SJCRH30 (cell line): Measurements from ENCODE around the gene HJURP. TPM values are rescaled to one million over a fixed set of nuclear protein-coding genes. Genes with fewer than 3 reads are reported as not detected.

Experiments
- DNase-seq, 2 experiments: peaks; one replicate each; pipeline ENCODE4 v3.0.0-alpha.2; 2015 to 2020
- H3K27ac ChIP-seq: fragments of 250-450 bp; sonication (Bioruptor Pico); 2 replicates; pipeline ENCODE4 v1.5.1; 2020; ENCODE audit warnings: mild to moderate bottlenecking, moderate library complexity
- H3K27me3 ChIP-seq: fragments of 250-450 bp; sonication (Bioruptor Pico); 2 replicates; pipeline ENCODE4 v1.5.1; 2020; ENCODE audit warnings: mild to moderate bottlenecking, moderate library complexity
- H3K36me3 ChIP-seq: fragments of 250-450 bp; sonication (Bioruptor Pico); 2 replicates; pipeline ENCODE4 v1.5.1; 2020; ENCODE audit warnings: mild to moderate bottlenecking, moderate library complexity
- H3K4me1 ChIP-seq: fragments of 250-450 bp; sonication (Bioruptor Pico); 2 replicates; pipeline ENCODE4 v1.5.1; 2020; ENCODE audit warnings: mild to moderate bottlenecking, moderate library complexity
- H3K4me3 ChIP-seq: fragments of 250-450 bp; sonication (Bioruptor Pico); 2 replicates; pipeline ENCODE4 v1.5.1; 2020; ENCODE audit warnings: mild to moderate bottlenecking, moderate library complexity
- H3K9me3 ChIP-seq: fragments of 250-450 bp; sonication (Bioruptor Pico); replicated peaks from 2 replicates; pipeline ENCODE4 v1.5.1; 2020; ENCODE audit warnings: mild to moderate bottlenecking, moderate library complexity
- total RNA-seq: library from RNA; depleted of rRNA; stranded (reverse); fragments of >200 nt; shearing (Covaris generic); gene quantifications from 2 replicates; pipeline ENCODE4 v1.2.3, GENCODE V29; 2014

HJURP gene
- total RNA-seq, 1 experiment from 2014 or later: 90.8 TPM

DNA sequence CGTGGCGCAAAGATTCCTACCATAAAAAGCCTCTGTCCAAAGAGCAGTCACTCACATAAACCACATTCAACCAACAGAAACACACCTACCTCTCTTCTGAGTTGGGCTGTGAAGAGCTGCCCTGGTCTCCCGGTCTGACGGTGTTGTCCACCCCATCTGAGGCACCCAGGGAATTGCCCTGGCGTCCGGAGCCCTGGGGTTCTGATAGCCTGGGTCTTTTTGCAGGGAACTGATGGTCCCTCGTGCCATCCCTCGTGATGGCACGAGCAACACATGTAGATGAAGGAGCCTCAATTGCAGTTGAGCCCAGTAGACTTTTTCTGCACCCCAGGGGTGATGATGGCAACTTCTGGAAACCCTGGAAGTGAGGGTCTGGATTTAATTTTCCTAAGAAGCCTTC, 13.8 kb downstream of the HJURP start:
- Histone ChIP-seq H3K9me3 (no peaks in the 10 kb centered on the region), H3K36me3 (peaks cover 100% of the 10 kb centered on the region), H3K27me3 (no peaks in the 10 kb centered on the region), H3K4me1 (peaks cover 3% of the 10 kb centered on the region; the same call in 1 of the 2 replicates), H3K27ac (no peak overlapping the region), H3K4me3 (no peak overlapping the region)
- no peak for DNase-seq

DNA sequence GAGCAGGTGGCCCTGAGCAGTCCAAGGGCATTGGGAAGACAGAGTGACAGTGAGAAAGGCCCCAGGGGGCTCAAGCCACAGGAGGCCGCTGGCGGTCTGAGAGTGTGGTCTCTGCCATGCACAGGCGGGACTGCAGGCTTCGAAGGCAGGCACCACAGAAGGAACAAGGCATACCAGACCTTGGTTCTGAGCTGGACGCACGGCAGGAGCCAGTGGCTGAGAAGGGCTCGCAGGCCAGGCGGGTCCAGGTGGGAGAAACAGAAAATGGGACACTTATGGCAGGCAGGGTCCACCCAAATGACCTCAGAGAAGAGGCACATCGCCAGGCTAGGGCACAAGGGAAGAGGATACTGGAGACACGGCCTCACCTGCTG, 14.9 kb downstream of the HJURP start:
- Histone ChIP-seq H3K4me1 (peaks cover 3% of the 10 kb centered on the region; the same call in 1 of the 2 replicates), H3K27ac (no peak overlapping the region), H3K4me3 (no peak overlapping the region), H3K36me3 (peaks cover 100% of the 10 kb centered on the region), H3K9me3 (no peaks in the 10 kb centered on the region), H3K27me3 (no peaks in the 10 kb centered on the region)
- DNase-seq: no peak

DNA sequence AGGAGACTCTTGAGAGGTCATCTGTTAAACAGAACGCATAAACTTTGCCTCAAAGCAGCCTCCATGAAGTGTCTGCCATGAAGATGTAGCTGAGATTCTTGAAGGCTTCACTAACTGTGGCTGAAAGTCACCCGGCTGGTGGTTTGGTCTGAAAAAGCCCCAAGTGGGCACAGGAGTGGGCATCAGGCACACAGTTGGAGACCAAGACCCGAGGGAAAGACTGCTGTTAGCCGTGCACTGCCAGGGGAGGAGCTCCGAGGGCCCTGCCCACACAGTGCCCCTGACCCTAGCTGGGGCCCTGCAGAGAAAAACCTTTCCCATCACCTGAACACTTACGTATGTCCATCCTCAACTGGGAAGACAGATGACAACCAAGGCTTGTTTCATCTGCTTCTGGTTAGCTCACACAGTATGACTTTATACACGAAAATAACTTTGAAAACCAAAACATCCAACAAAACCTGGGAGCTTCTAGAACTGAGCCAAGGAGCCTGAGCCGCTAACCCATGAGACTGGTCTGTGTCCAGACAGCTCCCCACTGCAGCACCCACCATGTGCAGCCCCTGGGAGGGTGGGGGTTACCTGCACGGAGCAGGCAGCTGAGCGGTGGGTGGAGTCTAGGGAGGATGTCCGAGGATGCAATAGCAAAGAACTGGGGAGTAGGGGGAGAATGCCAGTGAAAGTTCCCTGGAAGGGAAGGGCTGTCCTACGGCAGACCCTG, 15.4 kb downstream of the HJURP start:
- H3K27me3 ChIP-seq: no peaks in the 10 kb centered on the region
- DNase-seq: no peak
- no peak overlapping the region for H3K4me3 ChIP-seq
- no peak overlapping the region for H3K27ac ChIP-seq
- peaks cover 99% of the 10 kb centered on the region for H3K36me3 ChIP-seq
- H3K9me3 ChIP-seq: no peaks in the 10 kb centered on the region
- peaks cover 3% of the 10 kb centered on the region; the same call in 1 of the 2 replicates for H3K4me1 ChIP-seq

DNA sequence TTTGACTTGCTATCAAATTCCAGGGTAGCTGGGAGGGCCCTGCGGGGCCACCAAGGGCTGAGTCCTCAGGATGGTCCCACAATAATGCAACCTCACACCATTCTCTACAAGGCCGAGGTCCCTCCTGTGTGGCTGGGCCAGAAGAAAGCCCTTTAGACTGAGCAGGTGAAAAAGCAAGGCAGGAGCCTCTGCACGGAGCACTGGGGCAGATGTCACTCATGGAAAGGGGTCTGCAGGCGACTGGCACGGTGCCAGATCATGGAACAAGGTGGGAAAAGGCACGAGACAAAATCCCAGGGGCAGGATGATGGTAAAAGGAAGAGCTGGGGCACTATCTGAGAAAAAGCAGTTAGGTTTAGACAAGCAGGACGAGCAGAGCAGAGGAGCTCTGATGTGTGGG, 16.1 kb downstream of the HJURP start:
- Histone ChIP-seq H3K9me3 (no peaks in the 10 kb centered on the region), H3K27me3 (no peaks in the 10 kb centered on the region), H3K36me3 (peaks cover 92% of the 10 kb centered on the region), H3K27ac (no peak overlapping the region), H3K4me3 (no peak overlapping the region), H3K4me1 (peaks cover 3% of the 10 kb centered on the region; the same call in 1 of the 2 replicates)
- DNase-seq: no peak

DNA sequence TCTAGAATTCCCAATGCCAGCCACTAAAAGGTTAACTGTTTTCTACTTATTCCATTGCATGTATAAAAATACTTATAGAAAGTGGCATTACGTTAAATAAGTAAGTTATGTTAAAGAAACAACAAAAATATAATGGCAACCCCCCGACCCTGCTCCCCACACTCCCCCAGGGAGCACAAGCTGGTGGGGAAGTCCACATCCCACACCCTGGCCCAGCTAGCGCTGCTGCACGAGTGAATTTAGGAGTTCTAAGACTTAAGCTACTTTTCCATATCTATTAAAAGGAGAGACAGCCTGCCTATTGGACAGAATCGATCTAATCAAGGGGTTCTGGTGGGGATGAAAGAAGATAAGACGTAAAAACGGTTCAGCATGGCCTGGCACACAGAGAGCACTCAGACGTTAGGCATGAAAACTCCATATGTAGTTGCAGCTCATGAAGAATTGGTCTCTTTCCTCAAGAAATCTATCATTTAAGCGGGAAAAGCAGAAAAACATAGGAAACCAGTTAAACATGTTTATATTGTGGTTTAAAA, 16.6 kb downstream of the HJURP start:
- Histone ChIP-seq H3K4me3 (no peak overlapping the region), H3K27ac (no peak overlapping the region), H3K36me3 (peaks cover 87% of the 10 kb centered on the region), H3K4me1 (peaks cover 3% of the 10 kb centered on the region; the same call in 1 of the 2 replicates), H3K9me3 (no peaks in the 10 kb centered on the region), H3K27me3 (no peaks in the 10 kb centered on the region)
- DNase-seq: no peak

DNA sequence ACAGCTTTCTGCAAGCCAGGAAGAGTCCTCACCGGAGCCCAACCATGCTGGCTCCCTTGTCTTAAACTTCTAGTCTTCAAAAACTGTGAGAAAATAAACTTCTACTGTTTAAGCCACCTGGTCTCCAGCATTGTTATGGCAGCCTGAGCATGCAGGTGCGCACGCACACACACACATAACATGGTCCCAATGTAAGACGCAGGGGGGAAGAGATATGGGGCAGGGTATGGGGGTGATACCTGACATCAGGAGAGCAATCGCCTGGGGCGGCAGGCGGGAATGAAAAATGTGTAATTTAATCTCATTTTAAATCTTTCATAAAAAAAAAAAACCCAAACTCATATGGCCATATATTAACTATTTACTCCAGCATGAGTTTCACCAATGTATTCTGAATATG, 18.0 kb downstream of the HJURP start:
- H3K4me1 ChIP-seq: peaks cover 3% of the 10 kb centered on the region; the same call in 1 of the 2 replicates
- H3K36me3 ChIP-seq: peaks cover 73% of the 10 kb centered on the region

DNA sequence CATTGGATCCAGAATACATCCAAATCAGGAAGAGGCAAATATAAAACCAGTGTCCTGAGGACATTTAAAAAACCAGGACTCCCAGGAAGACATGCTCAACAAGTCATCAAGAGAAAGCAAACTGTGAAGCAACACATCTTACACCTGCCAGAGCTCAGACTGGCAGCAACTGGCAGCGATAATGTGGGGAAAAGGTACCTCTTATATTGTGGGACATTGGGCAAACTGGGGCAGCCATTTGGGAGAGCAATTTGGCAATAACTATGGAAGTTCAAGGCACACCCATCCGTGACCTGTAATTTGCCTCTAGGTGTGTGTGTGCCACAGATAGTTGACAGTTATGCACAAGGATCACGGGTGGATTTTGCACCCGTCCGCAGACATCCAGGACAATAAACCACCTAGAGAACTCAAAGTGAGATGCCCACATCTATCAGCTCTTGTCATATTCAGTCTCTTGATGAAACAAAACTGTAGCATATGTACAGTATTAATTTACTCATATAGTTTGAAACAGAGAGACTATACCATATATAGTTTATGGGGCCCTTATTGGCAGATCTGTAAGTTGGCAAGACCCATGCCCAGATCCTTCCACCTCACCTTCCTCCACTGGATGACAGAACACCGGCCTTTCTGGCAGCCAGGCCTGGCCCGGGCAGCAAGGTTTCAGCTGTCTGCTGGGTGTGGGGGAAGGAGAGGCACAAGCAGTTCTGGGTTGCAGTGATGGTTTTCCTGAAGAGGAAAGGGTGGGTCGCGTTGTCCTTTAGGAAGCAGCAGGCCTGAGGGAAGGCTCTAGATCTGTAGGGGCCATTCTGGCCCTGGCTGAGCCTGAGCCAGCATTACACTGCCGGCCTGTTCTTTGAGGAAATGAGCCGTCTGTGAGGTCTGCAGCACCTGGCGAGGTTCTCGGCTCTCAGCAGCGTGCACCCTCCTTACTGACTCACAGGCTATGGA, 18.8 kb downstream of the HJURP start:
- Histone ChIP-seq H3K27me3 (no peaks in the 10 kb centered on the region), H3K9me3 (no peaks in the 10 kb centered on the region), H3K36me3 (peaks cover 65% of the 10 kb centered on the region), H3K4me1 (peaks cover 3% of the 10 kb centered on the region; the same call in 1 of the 2 replicates), H3K27ac (no peak overlapping the region), H3K4me3 (no peak overlapping the region)
- DNase-seq: no peak

More for the DNA sequence above, 18.0 kb downstream of the HJURP start:
- no peak for DNase-seq
- Histone ChIP-seq H3K27me3 (no peaks in the 10 kb centered on the region), H3K4me3 (no peak overlapping the region), H3K9me3 (no peaks in the 10 kb centered on the region), H3K27ac (no peak overlapping the region)

DNA sequence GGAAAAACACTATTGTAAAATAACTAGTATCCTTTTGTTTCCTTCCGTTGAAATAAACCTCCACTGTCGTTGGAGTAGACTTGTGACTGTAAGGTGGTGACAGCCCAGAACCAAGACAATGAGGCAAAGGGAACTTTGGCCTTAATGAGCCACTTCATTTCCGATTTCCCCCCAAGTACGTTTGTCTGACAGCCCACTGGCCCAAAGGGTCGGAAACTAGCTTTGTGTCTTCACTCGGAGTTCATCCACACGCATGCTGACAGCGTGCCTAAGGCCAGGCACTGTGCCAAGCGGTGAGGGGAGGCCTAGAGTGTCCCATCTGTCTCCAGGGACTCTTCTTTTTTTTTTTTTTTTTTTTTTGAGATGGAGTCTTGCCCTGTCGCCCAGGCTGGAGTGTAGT, 21.0 kb downstream of the HJURP start:
- Histone ChIP-seq H3K36me3 (peaks cover 43% of the 10 kb centered on the region), H3K9me3 (no peaks in the 10 kb centered on the region), H3K27ac (no peak overlapping the region), H3K4me1 (no peaks in the 10 kb centered on the region), H3K4me3 (no peak overlapping the region), H3K27me3 (no peaks in the 10 kb centered on the region)
- no peak for DNase-seq

DNA sequence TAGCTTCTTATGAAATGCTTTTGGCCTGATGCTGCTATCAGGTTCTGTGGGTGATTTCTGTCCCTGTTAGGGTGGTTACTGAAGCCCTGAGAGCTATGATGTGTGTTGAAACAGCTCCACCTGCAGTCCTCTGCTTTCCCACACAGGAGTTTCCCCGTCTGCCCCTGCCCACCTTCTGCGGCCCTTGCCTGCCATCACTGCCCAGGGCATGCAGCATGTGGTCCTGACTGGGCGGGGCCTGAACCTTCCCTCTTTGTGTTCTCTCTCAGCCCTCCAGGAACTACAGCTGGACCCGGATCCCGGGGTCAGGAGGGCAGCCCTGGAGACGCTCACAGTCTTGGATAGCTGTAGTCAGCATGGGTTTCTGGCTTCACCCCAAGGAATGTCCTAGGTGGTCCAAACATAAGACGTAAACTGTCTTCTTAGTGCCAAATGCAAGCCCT, 21.4 kb downstream of the HJURP start:
- no peaks in the 10 kb centered on the region for H3K4me1 ChIP-seq
- peak; percentile 25 to 45 for DNase-seq
- peaks cover 39% of the 10 kb centered on the region for H3K36me3 ChIP-seq
- H3K27ac ChIP-seq: no peak overlapping the region
- H3K27me3 ChIP-seq: no peaks in the 10 kb centered on the region
- no peaks in the 10 kb centered on the region for H3K9me3 ChIP-seq
- H3K4me3 ChIP-seq: no peak overlapping the region

DNA sequence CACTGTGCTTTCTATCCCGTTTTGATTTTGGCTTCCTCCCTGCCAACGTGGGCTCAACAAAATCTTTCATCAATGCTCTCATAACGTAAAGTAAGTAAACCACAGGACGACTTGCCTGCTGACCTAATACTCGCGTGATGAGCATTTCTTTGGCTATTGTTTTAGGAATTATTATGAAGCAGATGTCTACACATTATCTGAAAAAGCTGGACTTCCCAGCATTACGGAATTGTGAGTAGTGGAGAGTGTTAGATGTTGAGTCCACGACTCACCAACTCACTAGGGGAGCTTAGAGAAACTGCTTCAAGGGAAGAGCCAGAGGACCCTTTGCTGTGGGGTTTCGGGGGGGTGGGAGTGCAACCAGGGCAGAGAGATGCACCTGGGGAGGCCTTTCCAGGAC, 21.9 kb downstream of the HJURP start:
- Histone ChIP-seq H3K9me3 (no peaks in the 10 kb centered on the region), H3K27ac (no peak overlapping the region), H3K4me3 (no peak overlapping the region), H3K36me3 (peaks cover 34% of the 10 kb centered on the region), H3K4me1 (no peaks in the 10 kb centered on the region), H3K27me3 (no peaks in the 10 kb centered on the region)
- no peak for DNase-seq

DNA sequence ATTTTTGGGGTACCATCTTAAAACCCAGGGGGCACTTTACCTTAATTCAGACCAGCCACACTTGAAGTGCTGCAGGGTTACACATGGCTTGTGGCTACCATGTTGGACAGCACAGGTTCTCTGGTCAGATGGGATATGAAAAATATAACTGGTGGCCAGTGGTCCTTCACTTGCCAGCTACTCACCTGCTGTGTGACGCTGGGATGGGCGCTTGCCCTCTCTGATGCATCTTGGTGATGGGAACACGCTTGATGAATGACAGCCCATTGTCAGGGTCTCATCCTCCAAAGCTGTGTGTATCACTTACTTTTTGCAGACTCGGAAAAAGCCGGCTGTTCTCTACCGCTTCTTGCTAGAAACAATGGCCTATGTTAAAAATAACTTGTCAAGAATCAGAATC, 22.5 kb downstream of the HJURP start:
- DNase-seq: no peak
- no peaks in the 10 kb centered on the region for H3K27me3 ChIP-seq
- no peak overlapping the region for H3K4me3 ChIP-seq
- H3K36me3 ChIP-seq: peaks cover 28% of the 10 kb centered on the region
- H3K4me1 ChIP-seq: no peaks in the 10 kb centered on the region
- H3K27ac ChIP-seq: no peak overlapping the region
- H3K9me3 ChIP-seq: no peaks in the 10 kb centered on the region

DNA sequence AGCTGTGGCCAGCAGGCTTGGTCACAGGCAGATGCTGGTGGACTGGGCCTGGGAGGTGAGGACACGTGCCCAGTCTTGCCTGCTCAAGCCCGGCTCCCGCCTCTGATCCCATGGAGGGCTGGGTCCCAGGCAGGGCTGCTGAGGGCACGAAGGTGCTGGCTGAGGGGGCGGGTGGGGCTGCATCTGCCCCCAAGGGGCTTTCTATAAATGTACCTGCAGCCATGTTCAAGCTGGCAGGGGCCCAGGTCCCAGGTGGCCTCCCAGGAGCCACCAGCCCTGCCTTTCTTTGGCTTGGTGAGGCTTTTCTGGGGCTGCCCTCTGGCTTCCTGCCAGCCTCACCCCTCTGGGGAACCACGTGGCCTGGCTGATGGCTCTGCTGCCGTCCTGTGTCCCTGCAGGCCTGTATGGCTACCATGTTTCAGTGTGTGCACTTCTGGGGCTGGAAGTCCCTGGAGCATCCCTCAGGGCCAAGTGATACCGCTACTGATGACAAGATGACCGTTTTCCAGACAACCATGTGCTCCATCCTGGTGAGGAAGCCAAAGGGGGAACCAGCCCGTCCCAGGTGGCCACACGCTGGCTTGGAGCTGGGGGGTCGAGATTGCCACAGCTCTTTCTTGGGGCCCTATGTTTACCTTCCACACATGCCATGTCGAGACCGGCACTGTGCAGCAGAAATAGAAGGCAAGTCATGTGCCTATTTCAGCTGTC, 23.2 kb downstream of the HJURP start:
- DNase-seq: peak; percentile 40 to 51
- Histone ChIP-seq H3K4me3 (no peak overlapping the region), H3K36me3 (peaks cover 21% of the 10 kb centered on the region), H3K9me3 (no peaks in the 10 kb centered on the region), H3K27me3 (no peaks in the 10 kb centered on the region), H3K27ac (no peak overlapping the region), H3K4me1 (no peaks in the 10 kb centered on the region)

DNA sequence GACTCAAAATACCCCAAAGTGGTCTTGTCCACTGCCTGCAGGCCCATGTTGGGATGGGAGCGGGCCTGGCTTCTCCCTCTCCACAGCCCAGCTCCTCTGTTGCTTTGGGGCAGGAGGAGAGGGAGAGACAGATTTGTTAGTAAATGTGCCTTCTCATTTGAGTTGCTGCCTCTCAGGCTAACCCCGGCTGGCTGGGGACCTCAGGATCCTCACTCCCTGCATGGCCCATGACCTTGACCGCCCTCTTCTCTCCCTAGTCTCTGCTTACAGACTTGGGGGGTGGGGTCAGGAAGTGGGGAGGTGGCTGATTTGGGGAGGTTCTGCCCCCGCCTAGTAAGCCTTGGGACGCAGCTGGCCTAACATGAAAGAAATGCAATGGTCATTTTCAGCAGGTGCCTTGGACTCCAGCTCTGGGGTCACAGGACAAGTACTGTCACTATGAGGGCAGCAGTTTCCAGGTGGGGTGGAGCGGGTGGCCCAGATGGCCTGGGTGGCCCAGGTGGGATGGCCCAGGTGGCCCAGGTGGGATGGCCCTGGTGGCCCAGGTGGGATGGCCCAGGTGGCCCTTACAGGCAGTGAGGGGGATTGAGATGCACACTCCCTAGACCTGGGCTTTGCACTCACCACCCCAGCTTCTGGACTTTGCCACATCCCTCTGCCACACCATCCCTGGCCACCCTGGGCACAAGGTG, 24.1 kb downstream of the HJURP start:
- Histone ChIP-seq H3K27ac (no peak overlapping the region), H3K36me3 (peaks cover 12% of the 10 kb centered on the region), H3K4me1 (no peaks in the 10 kb centered on the region), H3K27me3 (no peaks in the 10 kb centered on the region), H3K9me3 (no peaks in the 10 kb centered on the region), H3K4me3 (no peak overlapping the region)
- no peak for DNase-seq
